ENCODE data around the gene ZFP36L1. TPM values are rescaled to one million over a fixed set of nuclear protein-coding genes. Genes with fewer than 3 reads are reported as not detected.

ZFP36L1 gene
- total and polyA plus RNA-seq, 4 donors: 35.3 to 388 (median 175) TPM

GRCh38 chr14:68819260-68819691, 26.4 kb upstream of the ZFP36L1 start:
- Histone ChIP-seq H3K36me3 (ENCODE audit: control insufficient read depth in 1 of 2, insufficient read depth in 2 of 2, low read length in 1 of 2) (no peaks in the 10 kb centered on the region), H3K27ac (ENCODE audit: low read depth in 1 of 2, low read length in 2 of 2) (no peak overlapping the region), H3K4me3 (ENCODE audit: low read length in 2 of 2) (no peak overlapping the region), H3K27me3 (ENCODE audit: control insufficient read depth in 1 of 2, insufficient read depth in 2 of 2, low read length in 1 of 2) (no peaks in the 10 kb centered on the region), H3K4me1 (ENCODE audit: control insufficient read depth in 1 of 2, insufficient read depth in 2 of 2, low read length in 2 of 2) (peaks cover 0 to 2% of the 10 kb centered on the region in 2 donors), H3K9me3 (ENCODE audit: control insufficient read depth, low read length) (no peaks in the 10 kb centered on the region)
- 45 to 51% methylated on average over 10 of the region's 10 CpGs for WGBS, 2 donors
- ATAC-seq (ENCODE audit: low FRiP score) (no peak), DNase-seq (peak in 1 of 2 donors; percentile 80)
- intact Hi-C loops (cut with DNase I): loop anchor here in 1 of 2 donors (5.0 kb wide), 1 partner anchor 877 kb away; no protein-coding TSS in a partner anchor

DNA sequence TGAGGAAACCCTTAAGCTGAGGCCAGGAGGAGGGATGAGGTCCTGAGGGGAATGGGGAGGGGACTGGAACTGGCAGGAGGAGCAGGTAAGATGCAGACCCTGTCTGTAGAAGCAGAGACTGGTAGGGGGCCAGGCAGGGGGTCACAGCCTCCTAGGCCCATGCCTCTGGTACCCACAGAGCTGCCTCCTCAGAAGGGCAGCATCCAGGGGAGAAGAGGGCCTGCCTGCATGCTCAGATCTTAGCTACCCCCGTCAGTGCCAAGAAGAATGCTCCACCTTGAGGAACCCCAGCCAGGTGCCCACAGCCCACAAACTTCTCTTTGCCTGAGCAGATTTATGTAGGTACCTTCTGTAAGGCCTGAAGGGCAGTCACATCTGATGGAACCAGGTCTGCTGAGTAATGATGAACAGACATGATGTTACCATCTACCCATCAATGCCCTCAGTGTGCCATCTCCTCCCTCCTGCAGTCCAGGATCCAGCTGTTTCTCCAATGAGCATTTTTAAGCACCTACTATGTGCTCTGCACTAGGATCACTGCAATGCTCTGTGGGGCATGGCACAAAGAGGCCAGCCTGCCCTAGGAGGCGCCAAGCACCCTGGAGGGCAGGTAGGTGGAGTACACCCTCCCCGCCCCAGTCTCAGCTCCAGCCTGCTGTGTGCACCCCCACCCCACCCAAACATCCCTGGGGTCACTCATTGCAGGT, 24.8 kb upstream of the ZFP36L1 start:
- no peaks in the 10 kb centered on the region for H3K9me3 ChIP-seq (ENCODE audit: control insufficient read depth, low read length)
- no peak for DNase-seq
- H3K27ac ChIP-seq (ENCODE audit: low read depth in 1 of 2, low read length in 2 of 2): no peak overlapping the region
- peaks cover 0 to 3% of the 10 kb centered on the region in 2 donors for H3K4me1 ChIP-seq (ENCODE audit: control insufficient read depth in 1 of 2, insufficient read depth in 2 of 2, low read length in 2 of 2)
- H3K27me3 ChIP-seq (ENCODE audit: control insufficient read depth in 1 of 2, insufficient read depth in 2 of 2, low read length in 1 of 2): no peaks in the 10 kb centered on the region
- 90 to 93% methylated on average over 3 of the region's 3 CpGs for WGBS, 2 donors
- H3K4me3 ChIP-seq (ENCODE audit: low read length in 2 of 2): no peak overlapping the region
- no peak for ATAC-seq (ENCODE audit: low FRiP score)
- no peaks in the 10 kb centered on the region for H3K36me3 ChIP-seq (ENCODE audit: control insufficient read depth in 1 of 2, insufficient read depth in 2 of 2, low read length in 1 of 2)
- intact Hi-C loops (cut with DNase I): loop anchor here (2.0 to 5.0 kb wide), 3 partner anchors 569 to 877 kb away; no protein-coding TSS in a partner anchor

GRCh38 chr14:68816943-68817430, 24.1 kb upstream of the ZFP36L1 start:
- intact Hi-C loops (cut with DNase I): loop anchor here (1.0 to 5.0 kb wide), 4 partner anchors 22 to 876 kb away; no protein-coding TSS in a partner anchor
- DNase-seq (no peak), ATAC-seq (ENCODE audit: low FRiP score) (no peak)
- Histone ChIP-seq H3K9me3 (ENCODE audit: control insufficient read depth, low read length) (no peaks in the 10 kb centered on the region), H3K4me3 (ENCODE audit: low read length in 2 of 2) (no peak overlapping the region), H3K4me1 (ENCODE audit: control insufficient read depth in 1 of 2, insufficient read depth in 2 of 2, low read length in 2 of 2) (peaks cover 0 to 3% of the 10 kb centered on the region in 2 donors), H3K27me3 (ENCODE audit: control insufficient read depth in 1 of 2, insufficient read depth in 2 of 2, low read length in 1 of 2) (no peaks in the 10 kb centered on the region), H3K36me3 (ENCODE audit: control insufficient read depth in 1 of 2, insufficient read depth in 2 of 2, low read length in 1 of 2) (no peaks in the 10 kb centered on the region), H3K27ac (ENCODE audit: low read depth in 1 of 2, low read length in 2 of 2) (peak overlapping the region in 1 of 2 donors; percentile 29)
- WGBS, 2 donors: 14 to 21% methylated on average over 13 of the region's 13 CpGs

DNA sequence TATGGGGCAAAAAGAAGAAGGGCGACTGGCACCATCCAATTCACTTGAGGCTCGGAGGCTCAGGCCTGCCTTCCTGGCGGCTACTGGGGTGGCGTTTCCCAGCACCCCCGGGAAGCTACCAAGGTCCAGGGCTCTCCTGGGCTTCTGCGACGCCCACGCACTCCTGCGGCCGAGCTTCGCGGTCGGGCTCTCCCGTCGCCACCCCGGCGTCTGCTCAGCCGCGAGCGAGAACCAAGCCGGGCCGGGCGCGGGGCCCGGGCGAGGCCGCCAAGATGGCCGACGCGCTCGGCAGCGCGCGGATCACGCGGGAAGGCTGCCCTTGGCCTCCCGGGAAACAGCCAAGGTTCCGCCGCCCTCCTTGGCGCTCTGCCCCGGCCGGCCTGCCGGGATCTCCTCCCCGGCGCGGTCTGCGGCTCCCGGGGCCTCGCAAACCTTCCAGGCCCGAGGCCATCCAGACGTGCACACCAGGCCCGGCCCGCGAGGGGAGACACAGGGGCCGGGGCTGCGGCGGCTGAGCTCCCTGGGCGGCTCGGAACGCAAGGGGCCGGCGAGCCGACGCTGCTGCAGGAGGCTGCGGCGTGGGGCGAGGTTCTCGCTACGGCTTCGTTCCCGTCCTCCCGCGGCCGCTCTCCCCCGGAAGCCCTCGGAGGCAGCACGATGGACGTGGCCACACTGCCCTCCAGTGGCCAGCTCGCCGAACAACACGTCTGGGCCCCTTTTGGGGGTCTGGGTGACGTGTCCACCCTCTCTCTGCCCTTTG, 23.5 kb upstream of the ZFP36L1 start:
- H3K4me1 ChIP-seq (ENCODE audit: control insufficient read depth in 1 of 2, insufficient read depth in 2 of 2, low read length in 2 of 2): peaks cover 0 to 3% of the 10 kb centered on the region in 2 donors
- WGBS, 2 donors: 1 to 2% methylated on average over 73 to 82 of the region's 82 CpGs
- peak overlapping the region; percentile 65 to 70 for H3K27ac ChIP-seq (ENCODE audit: low read depth in 1 of 2, low read length in 2 of 2)
- no peaks in the 10 kb centered on the region for H3K27me3 ChIP-seq (ENCODE audit: control insufficient read depth in 1 of 2, insufficient read depth in 2 of 2, low read length in 1 of 2)
- H3K36me3 ChIP-seq (ENCODE audit: control insufficient read depth in 1 of 2, insufficient read depth in 2 of 2, low read length in 1 of 2): no peaks in the 10 kb centered on the region
- H3K9me3 ChIP-seq (ENCODE audit: control insufficient read depth, low read length): no peaks in the 10 kb centered on the region
- DNase-seq (peak; percentile 94 to 97), ATAC-seq (ENCODE audit: low FRiP score) (peak; percentile 94)
- intact Hi-C loops (cut with DNase I): loop anchor here (1.0 to 5.0 kb wide), 4 partner anchors 21 to 876 kb away; no protein-coding TSS in a partner anchor
- H3K4me3 ChIP-seq (ENCODE audit: low read length in 2 of 2): no peak overlapping the region

DNA sequence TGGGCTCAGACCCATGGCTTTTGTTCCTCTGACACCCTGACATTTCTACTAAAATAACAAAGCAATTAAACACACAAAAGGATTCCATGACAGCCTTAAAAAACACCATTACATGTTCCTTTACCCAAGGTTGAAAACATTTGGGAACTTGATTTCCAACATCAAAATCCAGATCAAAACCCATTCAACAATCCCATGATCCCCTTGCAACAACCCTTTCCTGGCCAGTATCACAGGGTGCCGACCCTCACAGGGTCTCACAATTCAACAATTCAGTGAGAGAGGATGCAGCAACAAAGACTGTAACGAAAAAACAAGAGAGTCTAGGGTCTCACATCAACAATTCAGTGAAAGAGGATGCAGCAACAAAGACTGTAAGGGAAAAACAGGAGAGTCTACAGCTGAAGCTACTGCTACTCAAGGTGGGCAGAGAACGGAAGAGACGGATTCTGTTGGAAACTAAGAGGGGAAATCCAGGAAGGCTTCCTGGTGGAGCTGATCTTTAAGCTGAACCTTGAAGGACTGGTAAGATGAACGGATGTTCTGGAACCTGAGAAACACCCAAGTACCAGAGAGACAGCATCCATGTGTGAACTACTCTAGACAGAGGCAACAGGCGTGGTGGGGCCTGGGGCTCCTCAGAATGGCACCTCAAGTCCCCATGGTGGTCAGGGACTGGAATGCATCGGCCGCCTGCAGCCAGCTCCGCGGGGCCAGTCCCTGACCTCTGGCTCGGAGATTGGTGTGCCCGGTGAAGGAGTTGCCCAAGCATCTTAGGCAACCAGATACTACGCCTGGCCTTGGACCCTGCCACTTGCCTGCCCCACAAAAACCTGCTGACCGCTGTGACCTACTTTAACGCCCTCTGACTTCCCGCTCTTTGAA, 22.7 kb upstream of the ZFP36L1 start:
- Histone ChIP-seq H3K4me3 (ENCODE audit: low read length in 2 of 2) (no peak overlapping the region), H3K4me1 (ENCODE audit: control insufficient read depth in 1 of 2, insufficient read depth in 2 of 2, low read length in 2 of 2) (peaks cover 0 to 3% of the 10 kb centered on the region in 2 donors), H3K36me3 (ENCODE audit: control insufficient read depth in 1 of 2, insufficient read depth in 2 of 2, low read length in 1 of 2) (no peaks in the 10 kb centered on the region), H3K27me3 (ENCODE audit: control insufficient read depth in 1 of 2, insufficient read depth in 2 of 2, low read length in 1 of 2) (no peaks in the 10 kb centered on the region), H3K27ac (ENCODE audit: low read depth in 1 of 2, low read length in 2 of 2) (peak overlapping the region; percentile 65 to 70), H3K9me3 (ENCODE audit: control insufficient read depth, low read length) (no peaks in the 10 kb centered on the region)
- intact Hi-C loops (cut with DNase I): loop anchor here (1.0 to 5.0 kb wide), 4 partner anchors 20 to 875 kb away; no protein-coding TSS in a partner anchor
- ATAC-seq (ENCODE audit: low FRiP score) (peak; percentile 2), DNase-seq (no peak)
- 93% methylated on average over 16 of the region's 16 CpGs for WGBS, 2 donors

DNA sequence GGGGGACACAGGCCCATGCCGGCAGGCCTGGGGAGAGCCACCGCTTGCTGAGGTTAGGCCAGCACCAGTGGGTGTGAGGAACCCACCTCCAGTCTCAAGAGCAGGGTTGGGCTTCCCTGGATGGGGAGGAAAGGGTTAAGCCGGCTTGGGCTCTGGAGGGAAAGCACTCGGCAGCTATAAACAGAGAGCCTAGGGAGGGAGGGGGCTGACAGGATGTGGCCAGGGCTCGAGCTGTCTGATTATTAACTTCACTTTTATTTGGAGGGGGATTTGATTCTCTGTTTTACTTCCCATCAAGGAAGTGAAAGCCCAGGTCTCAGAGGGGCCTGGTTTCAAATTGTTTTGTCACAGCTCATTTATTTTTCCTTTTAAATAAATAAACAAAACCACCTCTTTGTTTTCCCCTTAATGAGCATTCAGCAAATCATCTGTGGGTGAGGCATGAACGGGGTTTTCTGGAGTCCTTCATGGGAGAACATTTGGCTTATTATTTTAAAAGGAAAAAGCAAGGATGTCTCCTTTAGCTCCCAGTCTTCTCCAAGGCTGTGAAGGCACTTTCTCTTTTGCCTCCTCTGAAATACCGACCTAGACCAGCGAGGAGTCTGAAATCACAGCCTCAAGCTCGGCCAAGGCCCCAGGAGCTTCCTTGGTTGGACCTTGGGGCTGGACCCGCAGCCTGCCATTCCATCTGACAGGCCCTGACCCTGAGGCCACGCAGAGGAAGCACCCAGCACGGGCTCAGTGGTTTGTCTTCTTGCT, 21.9 kb upstream of the ZFP36L1 start:
- peak in 1 of 2 donors; percentile 79 for DNase-seq
- Histone ChIP-seq H3K9me3 (ENCODE audit: control insufficient read depth, low read length) (no peaks in the 10 kb centered on the region), H3K4me1 (ENCODE audit: control insufficient read depth in 1 of 2, insufficient read depth in 2 of 2, low read length in 2 of 2) (peaks cover 0 to 3% of the 10 kb centered on the region in 2 donors), H3K27ac (ENCODE audit: low read depth in 1 of 2, low read length in 2 of 2) (peak overlapping the region; percentile 43 to 65), H3K4me3 (ENCODE audit: low read length in 2 of 2) (no peak overlapping the region), H3K27me3 (ENCODE audit: control insufficient read depth in 1 of 2, insufficient read depth in 2 of 2, low read length in 1 of 2) (no peaks in the 10 kb centered on the region), H3K36me3 (ENCODE audit: control insufficient read depth in 1 of 2, insufficient read depth in 2 of 2, low read length in 1 of 2) (no peaks in the 10 kb centered on the region)
- 11 to 15% methylated on average over 12 of the region's 12 CpGs for WGBS, 2 donors
- intact Hi-C loops (cut with DNase I): loop anchor here in 1 of 2 donors (2.0 to 5.0 kb wide), 2 partner anchors 566 to 872 kb away; no protein-coding TSS in a partner anchor
- ATAC-seq (ENCODE audit: low FRiP score): no peak

DNA sequence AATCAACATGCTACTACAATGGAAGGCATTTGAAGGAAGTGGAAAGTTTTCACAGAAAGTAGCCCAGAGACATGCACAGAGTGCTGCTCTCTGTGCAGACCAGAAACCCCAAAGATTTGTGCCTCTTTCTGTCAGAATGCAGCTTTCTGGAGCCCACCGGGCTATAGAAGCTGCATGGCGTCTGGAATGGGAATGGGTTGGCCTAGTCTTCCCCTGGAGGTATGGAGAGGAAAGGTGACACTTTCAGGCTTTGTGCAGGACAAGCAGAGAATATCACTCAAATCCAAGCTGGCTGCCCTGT, 21.3 kb upstream of the ZFP36L1 start:
- peaks cover 0 to 3% of the 10 kb centered on the region in 2 donors for H3K4me1 ChIP-seq (ENCODE audit: control insufficient read depth in 1 of 2, insufficient read depth in 2 of 2, low read length in 2 of 2)
- ATAC-seq (ENCODE audit: low FRiP score) (no peak), DNase-seq (no peak)
- H3K27me3 ChIP-seq (ENCODE audit: control insufficient read depth in 1 of 2, insufficient read depth in 2 of 2, low read length in 1 of 2): no peaks in the 10 kb centered on the region
- H3K27ac ChIP-seq (ENCODE audit: low read depth in 1 of 2, low read length in 2 of 2): peak overlapping the region; percentile 43 to 65
- WGBS, 2 donors: 42 to 43% methylated on average over 2 of the region's 2 CpGs
- H3K9me3 ChIP-seq (ENCODE audit: control insufficient read depth, low read length): no peaks in the 10 kb centered on the region
- intact Hi-C loops (cut with DNase I): loop anchor here in 1 of 2 donors (2.0 kb wide), 1 partner anchor 565 kb away; no protein-coding TSS in a partner anchor
- no peak overlapping the region for H3K4me3 ChIP-seq (ENCODE audit: low read length in 2 of 2)
- no peaks in the 10 kb centered on the region for H3K36me3 ChIP-seq (ENCODE audit: control insufficient read depth in 1 of 2, insufficient read depth in 2 of 2, low read length in 1 of 2)

Data from aorta (tissue), 5 donors.